Measurements from ENCODE around the gene GPR55.

The GPR55 gene

GRCh38 chr2:230875347-230876315 is 49.4 kb downstream of the GPR55 start:
- DNase-seq (ENCODE audit: low read depth in 1 of 2, low spot score in 1 of 2), result no peak
- no peaks in the 10 kb centered on the region for H3K27me3 ChIP-seq (ENCODE audit: insufficient read depth, poor library complexity, severe bottlenecking)
- H3K4me3 ChIP-seq (replicated peaks; ENCODE audit: insufficient read depth, low read length), result no peak overlapping the region
- TF ChIP-seq CTCF (IDR thresholded peaks at IDR 0.05; ENCODE audit: insufficient read depth, low read length), result no peak
- TF ChIP-seq SPI1 (IDR thresholded peaks at IDR 0.05; ENCODE audit: borderline replicate concordance, low read depth), result no peak
- TF ChIP-seq REST (IDR thresholded peaks at IDR 0.05; ENCODE audit: insufficient replicate concordance, low read depth), result no peak
- H3K27ac ChIP-seq (replicated peaks), result no peak overlapping the region

DNA sequence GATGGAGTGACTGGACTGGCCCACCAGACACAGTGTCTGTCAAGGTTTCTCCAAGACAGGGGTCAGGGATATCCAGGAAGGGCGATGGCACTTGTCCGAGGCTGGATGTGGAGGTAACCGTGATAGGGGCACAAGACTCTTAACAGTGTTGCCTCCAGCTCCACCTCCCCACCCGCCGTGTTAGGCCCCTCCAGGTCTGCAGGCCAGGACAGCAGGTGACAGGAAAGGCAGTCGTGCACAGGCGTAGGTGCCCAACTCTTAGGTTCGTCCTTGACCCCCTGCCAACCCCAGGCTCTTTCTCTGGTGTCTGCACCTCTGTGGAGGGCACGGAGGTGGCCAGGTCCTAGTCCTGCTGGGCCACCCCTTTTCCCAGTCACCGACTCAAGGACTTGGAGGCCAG is 50.2 kb downstream of the GPR55 start:
- Histone ChIP-seq H3K4me3 (replicated peaks; ENCODE audit: insufficient read depth, low read length) (no peak overlapping the region), H3K27ac (replicated peaks) (no peak overlapping the region), H3K27me3 (ENCODE audit: insufficient read depth, poor library complexity, severe bottlenecking) (no peaks in the 10 kb centered on the region)
- TF ChIP-seq SPI1 (IDR thresholded peaks at IDR 0.05; ENCODE audit: borderline replicate concordance, low read depth), result no peak
- TF ChIP-seq REST (IDR thresholded peaks at IDR 0.05; ENCODE audit: insufficient replicate concordance, low read depth), result no peak
- TF ChIP-seq GABPA (IDR thresholded peaks at IDR 0.05; ENCODE audit: low read depth), result no peak
- TF ChIP-seq POLR2AphosphoS5 (IDR thresholded peaks at IDR 0.05; ENCODE audit: low read depth), result no peak
- TF ChIP-seq CTCF (IDR thresholded peaks at IDR 0.05; ENCODE audit: insufficient read depth, low read length), result no peak
- DNase-seq (ENCODE audit: low read depth in 1 of 2, low spot score in 1 of 2), result no peak

DNA sequence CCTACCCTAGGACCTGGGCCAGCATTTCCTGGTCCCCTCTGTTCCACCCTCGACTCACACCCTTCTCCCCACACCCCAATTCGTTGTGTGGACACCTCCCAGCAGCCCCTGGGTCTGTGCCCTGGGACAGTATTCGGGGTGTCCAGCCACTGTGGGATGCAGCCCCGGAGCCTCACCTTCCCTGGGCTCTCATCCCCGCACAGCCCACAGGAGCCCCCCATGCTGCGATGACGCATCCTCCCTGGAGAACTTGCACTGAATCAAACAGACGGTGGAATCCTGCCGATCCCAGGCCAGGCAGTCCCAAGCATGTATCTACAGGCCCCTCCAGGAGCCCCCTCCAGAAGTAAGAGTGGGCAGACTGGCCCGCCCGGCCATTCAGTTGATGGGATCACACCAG is 50.6 kb downstream of the GPR55 start:
- TF ChIP-seq SPI1 (IDR thresholded peaks at IDR 0.05; ENCODE audit: borderline replicate concordance, low read depth) (no peak), REST (IDR thresholded peaks at IDR 0.05; ENCODE audit: insufficient replicate concordance, low read depth) (no peak), CTCF (IDR thresholded peaks at IDR 0.05; ENCODE audit: insufficient read depth, low read length) (no peak), GABPA (IDR thresholded peaks at IDR 0.05; ENCODE audit: low read depth) (no peak), POLR2AphosphoS5 (IDR thresholded peaks at IDR 0.05; ENCODE audit: low read depth) (no peak)
- H3K4me3 ChIP-seq (replicated peaks; ENCODE audit: insufficient read depth, low read length), result no peak overlapping the region
- no peaks in the 10 kb centered on the region for H3K27me3 ChIP-seq (ENCODE audit: insufficient read depth, poor library complexity, severe bottlenecking)
- no peak for DNase-seq (ENCODE audit: low read depth in 1 of 2, low spot score in 1 of 2)
- no peak overlapping the region for H3K27ac ChIP-seq (replicated peaks)

Data from HL-60 (cell line).